Lung (tissue), 12 donors: ENCODE measurements around the gene TDRD9. TPM values are rescaled to one million over a fixed set of nuclear protein-coding genes. Genes with fewer than 3 reads are reported as not detected.

Experiments used
- ATAC-seq: fragments of 200-7000 bp; cut with Tn5 transposase; one replicate; pipeline ENCODE4 v1.9.1; 2020; ENCODE audit warnings: moderate number of reproducible peaks; ENCODE audit not compliant: insufficient read depth, low FRiP score
- DNase-seq, 3 donors: peaks; one replicate each; pipeline ENCODE4 v3.0.0-alpha.2; 2013 to 2017
- H3K27ac ChIP-seq, 2 donors: one replicate each; pipeline ENCODE4 v1.5.1; 2013; ENCODE audit warnings: mild to moderate bottlenecking in 2 of 2, moderate library complexity in 2 of 2, control low read depth in 1 of 2, inconsistent platforms in 1 of 2, low read depth in 1 of 2, low read length in 1 of 2
- H3K27me3 ChIP-seq, 3 donors: one replicate each; pipeline ENCODE4 v1.5.1; 2013; ENCODE audit warnings: low read length in 2 of 3; ENCODE audit not compliant: control insufficient read depth in 3 of 3, insufficient read depth in 3 of 3
- H3K36me3 ChIP-seq, 4 donors: one replicate each; pipeline ENCODE4 v1.5.1; 2013; ENCODE audit warnings: low read length in 4 of 4, mild to moderate bottlenecking in 1 of 4, moderate library complexity in 1 of 4; ENCODE audit not compliant: control insufficient read depth in 4 of 4, insufficient read depth in 4 of 4
- H3K4me1 ChIP-seq, 5 donors: one replicate each; pipeline ENCODE4 v1.5.1; 2013; ENCODE audit warnings: low read length in 5 of 5, mild to moderate bottlenecking in 2 of 5, moderate library complexity in 1 of 5; ENCODE audit not compliant: control insufficient read depth in 5 of 5, insufficient read depth in 5 of 5
- H3K4me3 ChIP-seq: one replicate; pipeline ENCODE4 v1.5.1; 2013; ENCODE audit warnings: mild to moderate bottlenecking, control low read depth, moderate library complexity
- H3K9ac ChIP-seq, 2 donors: one replicate each; pipeline ENCODE4 v1.5.1; 2013; ENCODE audit warnings: low read length in 2 of 2, control low read depth in 1 of 2; ENCODE audit not compliant: insufficient read depth in 1 of 2
- H3K9me3 ChIP-seq, 4 donors: one replicate each; pipeline ENCODE4 v1.5.1; 2013; ENCODE audit warnings: low read length in 3 of 4, mild to moderate bottlenecking in 1 of 4, moderate library complexity in 1 of 4; ENCODE audit not compliant: control insufficient read depth in 4 of 4, insufficient read depth in 3 of 4
- WGBS, 2 donors: extraction: QIAGEN DNeasy Blood & Tissue Kit; methylation state at CpG; one replicate each; pipeline ENCODE4 v1.1.7; 2013; 5-methylcytosine and 5-hydroxymethylcytosine counted together
- polyA plus RNA-seq, 2 donors: library from polyadenylated mRNA; stranded (reverse); fragments of 200-250 nt; gene quantifications; one replicate each; pipeline ENCODE4 v1.2.1, GENCODE V29; 2013
- total RNA-seq, 2 donors: library from RNA; depleted of rRNA in 1 of 2; stranded (reverse); fragments of >200 nt in 1 of 2; gene quantifications; one replicate each; pipeline ENCODE4 v1.2.1, GENCODE V29; 2014 to 2021
- TF ChIP-seq, protein P1 (sequence below): IDR thresholded peaks from 2 replicates; pipeline ENCODE4 v1.5.1; 2012; ENCODE audit warnings: mild to moderate bottlenecking; ENCODE audit errors: control extremely low read depth, extremely low read depth
- donor health status: control.
- donor health status: control.
- donor health status: Bipolar disorder and iron deficiency.
- donor health status: healthy.
- donor health status: DM: yes; HTN: yes; CAD: no.

TDRD9 gene
- total and polyA plus RNA-seq, 4 donors: 2.3 to 8.6 (median 5.3) TPM

DNA sequence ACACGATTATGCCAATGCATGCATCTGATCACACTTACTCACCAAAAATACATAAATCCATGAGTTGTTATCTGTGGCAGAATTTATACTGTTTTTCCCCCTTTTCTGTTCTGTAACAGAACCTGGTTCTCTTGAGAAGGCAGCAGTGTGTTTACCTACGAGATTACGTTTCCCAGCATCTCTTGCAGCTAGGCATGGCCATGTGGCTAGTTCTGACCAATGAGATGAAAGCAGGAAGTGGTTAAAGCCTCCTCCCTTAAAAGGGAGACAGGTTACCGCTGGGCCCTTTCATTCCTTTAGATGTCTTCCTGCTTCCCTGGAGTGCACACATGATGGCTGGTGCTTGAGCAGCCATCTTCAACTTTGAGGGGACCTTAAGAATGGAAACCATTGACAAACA, 145.5 kb downstream of the TDRD9 start:
- TF ChIP-seq, protein P1, sequence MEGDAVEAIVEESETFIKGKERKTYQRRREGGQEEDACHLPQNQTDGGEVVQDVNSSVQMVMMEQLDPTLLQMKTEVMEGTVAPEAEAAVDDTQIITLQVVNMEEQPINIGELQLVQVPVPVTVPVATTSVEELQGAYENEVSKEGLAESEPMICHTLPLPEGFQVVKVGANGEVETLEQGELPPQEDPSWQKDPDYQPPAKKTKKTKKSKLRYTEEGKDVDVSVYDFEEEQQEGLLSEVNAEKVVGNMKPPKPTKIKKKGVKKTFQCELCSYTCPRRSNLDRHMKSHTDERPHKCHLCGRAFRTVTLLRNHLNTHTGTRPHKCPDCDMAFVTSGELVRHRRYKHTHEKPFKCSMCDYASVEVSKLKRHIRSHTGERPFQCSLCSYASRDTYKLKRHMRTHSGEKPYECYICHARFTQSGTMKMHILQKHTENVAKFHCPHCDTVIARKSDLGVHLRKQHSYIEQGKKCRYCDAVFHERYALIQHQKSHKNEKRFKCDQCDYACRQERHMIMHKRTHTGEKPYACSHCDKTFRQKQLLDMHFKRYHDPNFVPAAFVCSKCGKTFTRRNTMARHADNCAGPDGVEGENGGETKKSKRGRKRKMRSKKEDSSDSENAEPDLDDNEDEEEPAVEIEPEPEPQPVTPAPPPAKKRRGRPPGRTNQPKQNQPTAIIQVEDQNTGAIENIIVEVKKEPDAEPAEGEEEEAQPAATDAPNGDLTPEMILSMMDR: no peak
- Histone ChIP-seq H3K27ac (no peak overlapping the region), H3K4me1 (no peaks in the 10 kb centered on the region), H3K27me3 (no peaks in the 10 kb centered on the region), H3K9ac (no peak overlapping the region), H3K36me3 (no peaks in the 10 kb centered on the region), H3K4me3 (no peak overlapping the region), H3K9me3 (peaks cover 0 to 5% (median 2%) of the 10 kb centered on the region in 4 donors)
- ATAC-seq: no peak
- DNase-seq: no peak
- WGBS, 2 donors: 68 to 84% methylated on average over 4 of the region's 4 CpGs

DNA sequence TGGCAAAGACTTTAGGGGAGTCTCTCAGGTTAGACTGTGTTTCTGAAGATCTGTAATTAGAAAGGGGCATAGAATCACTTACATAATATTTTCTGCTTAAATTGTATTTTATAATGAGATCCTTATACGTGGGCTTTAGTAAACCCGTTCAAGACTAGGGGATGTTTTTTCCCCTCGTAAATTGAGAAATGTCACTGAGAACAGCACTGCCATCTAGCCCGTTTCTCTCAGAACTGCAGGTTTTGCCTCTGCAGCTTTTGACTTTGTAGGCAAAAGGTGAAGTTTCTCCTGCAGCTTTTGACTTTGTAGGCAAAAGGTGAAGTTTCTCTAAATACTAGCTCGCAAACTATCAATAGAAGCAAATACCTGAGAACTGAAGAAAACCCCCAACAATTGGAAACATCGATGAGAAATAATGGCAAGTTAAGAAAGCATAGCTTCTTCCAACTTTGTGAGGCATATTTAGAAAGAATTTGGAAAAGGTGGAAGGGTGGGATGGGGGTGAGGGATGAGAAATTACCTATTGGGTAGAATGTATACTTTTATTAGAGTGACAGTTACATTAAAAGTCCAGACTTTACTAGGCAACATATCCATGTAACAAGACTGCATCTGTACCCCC, 147.4 kb downstream of the TDRD9 start:
- TF ChIP-seq, protein P1: no peak
- H3K27ac ChIP-seq: no peak overlapping the region

DNA sequence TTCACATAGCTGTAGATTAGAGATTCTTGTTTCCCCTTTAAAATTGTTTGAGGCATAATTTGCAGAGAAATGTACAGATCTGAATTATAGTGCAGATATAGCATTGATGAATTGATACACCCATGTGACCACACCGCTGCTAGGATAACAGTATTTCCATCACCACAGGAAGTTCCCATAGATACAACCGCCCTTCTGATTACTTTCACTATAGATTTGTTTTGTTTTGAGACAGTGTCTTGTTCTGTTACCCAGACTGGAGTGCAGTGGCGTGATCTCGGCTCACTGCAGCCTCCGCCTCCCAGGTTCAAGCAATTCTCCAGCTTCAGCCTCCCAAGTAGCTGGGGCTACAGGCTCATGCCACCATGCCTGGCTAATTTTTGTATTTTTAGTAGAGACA, 148.5 kb downstream of the TDRD9 start:
- whole genome bisulfite sequencing, 2 donors: 54 to 81% methylated on average over 5 of the region's 5 CpGs
- Histone ChIP-seq H3K27me3 (no peaks in the 10 kb centered on the region), H3K27ac (no peak overlapping the region), H3K36me3 (no peaks in the 10 kb centered on the region), H3K9me3 (peaks cover 0 to 5% (median 2%) of the 10 kb centered on the region in 4 donors), H3K4me3 (no peak overlapping the region), H3K9ac (no peak overlapping the region), H3K4me1 (peaks cover 0 to under 1% (median 0%) of the 10 kb centered on the region in 5 donors)
- DNase-seq (no peak), ATAC-seq (no peak)
- TF ChIP-seq, protein P1: no peak

More for the DNA sequence above, 147.4 kb downstream of the TDRD9 start:
- Histone ChIP-seq H3K27me3 (no peaks in the 10 kb centered on the region), H3K4me1 (no peaks in the 10 kb centered on the region), H3K4me3 (no peak overlapping the region), H3K9me3 (peaks cover 0 to 5% (median 2%) of the 10 kb centered on the region in 4 donors), H3K36me3 (no peaks in the 10 kb centered on the region), H3K9ac (no peak overlapping the region)
- 31 to 36% methylated on average over 6 of the region's 6 CpGs for WGBS, 2 donors
- ATAC-seq (no peak), DNase-seq (peak in 1 of 3 donors; percentile 10)
